A673 (cell line): ENCODE results near the gene TCP11. TPM values are rescaled to one million over a fixed set of nuclear protein-coding genes. Genes with fewer than 3 reads are reported as not detected.

Experiments
- BruUV-seq: library from RNA; stranded (reverse); fragments of 400-500 nt; replicated peaks from 2 replicates; lab custom pipeline; 2021; lab: Mats Ljungman, UMichigan
- CTCF ChIA-PET: fragments of 300-600 bp; sonication (Branson Sonifier 250); formaldehyde crosslinking; loops from one replicate; lab custom pipeline; 2022; ENCODE audit warnings: antibody characterized with exemption; lab: Charles Lee
- POLR2A ChIA-PET: fragments of 300-600 bp; sonication (Branson Sonifier 250); formaldehyde crosslinking; loops from one replicate; lab custom pipeline; 2022; ENCODE audit warnings: antibody characterized with exemption; ENCODE audit not compliant: low non-redundant PET; lab: Charles Lee
- DNase-seq: peaks from one replicate; pipeline ENCODE4 v3.0.0-alpha.2; 2015; ENCODE audit warnings: low spot score
- H3K27ac ChIP-seq: fragments of 200-600 bp; sonication (generic); 2 replicates; pipeline ENCODE4 v1.5.1; 2016; ENCODE audit warnings: mixed run types, low read depth, mild to moderate bottlenecking, mixed read lengths, antibody characterized with exemption, low read length; ENCODE audit not compliant: poor library complexity, severe bottlenecking
- H3K27me3 ChIP-seq: fragments of 200-600 bp; sonication (generic); replicated peaks from 2 replicates; pipeline ENCODE4 v1.6.1; 2017; ENCODE audit warnings: mixed run types, low read depth, mild to moderate bottlenecking, mixed read lengths, antibody characterized with exemption, low read length; ENCODE audit not compliant: insufficient read depth, poor library complexity
- H3K36me3 ChIP-seq: fragments of 200-600 bp; sonication (generic); 2 replicates; pipeline ENCODE4 v1.6.1; 2016; ENCODE audit warnings: mixed run types, mild to moderate bottlenecking, mixed read lengths, antibody characterized with exemption, low read length; ENCODE audit not compliant: insufficient read depth, poor library complexity, severe bottlenecking
- H3K4me1 ChIP-seq: fragments of 200-600 bp; sonication (generic); 2 replicates; pipeline ENCODE4 v1.6.1; 2017; ENCODE audit warnings: mixed run types, mild to moderate bottlenecking, mixed read lengths, antibody characterized with exemption, low read length; ENCODE audit not compliant: insufficient read depth, poor library complexity, severe bottlenecking
- H3K4me3 ChIP-seq: fragments of 200-600 bp; sonication (generic); 2 replicates; pipeline ENCODE4 v1.5.1; 2016; ENCODE audit warnings: low read depth, mixed run types, mild to moderate bottlenecking, mixed read lengths, low read length; ENCODE audit not compliant: poor library complexity, severe bottlenecking
- H3K9me3 ChIP-seq: fragments of 200-600 bp; sonication (generic); 2 replicates; pipeline ENCODE4 v1.6.1; 2016; ENCODE audit warnings: mixed run types, low read depth, mild to moderate bottlenecking, mixed read lengths, antibody characterized with exemption, low read length; ENCODE audit not compliant: poor library complexity, severe bottlenecking
- EZH2 ChIP-seq: fragments of 200-600 bp; sonication (generic); IDR thresholded peaks from 2 replicates; pipeline ENCODE4 v1.6.1; 2017; ENCODE audit warnings: borderline replicate concordance, low read depth, mild to moderate bottlenecking, mixed read lengths, antibody characterized with exemption, low read length; ENCODE audit not compliant: poor library complexity, severe bottlenecking
- intact Hi-C: fragments of 100-400 bp; cut with micrococcal nuclease; formaldehyde crosslinking; loops from one replicate; pipeline ENCODE4 v1.10.0; 2022; ENCODE audit not compliant: unreplicated experiment
- total RNA-seq: library from RNA; stranded (reverse); gene quantifications from 2 replicates; pipeline ENCODE4 v1.2.3, GENCODE V29; 2021
- TF ChIP-seq, protein P1 (sequence below): fragments of 300-800, 200-600 bp; sonication (generic); conservative IDR thresholded peaks from 2 replicates; pipeline ENCODE4 v1.5.1; 2017; ENCODE audit warnings: low read depth, mild to moderate bottlenecking, antibody characterized with exemption, low read length, moderate library complexity, mixed read lengths

The TCP11 gene
- total RNA-seq, 1 experiment from 2014 or later = not detected

DNA sequence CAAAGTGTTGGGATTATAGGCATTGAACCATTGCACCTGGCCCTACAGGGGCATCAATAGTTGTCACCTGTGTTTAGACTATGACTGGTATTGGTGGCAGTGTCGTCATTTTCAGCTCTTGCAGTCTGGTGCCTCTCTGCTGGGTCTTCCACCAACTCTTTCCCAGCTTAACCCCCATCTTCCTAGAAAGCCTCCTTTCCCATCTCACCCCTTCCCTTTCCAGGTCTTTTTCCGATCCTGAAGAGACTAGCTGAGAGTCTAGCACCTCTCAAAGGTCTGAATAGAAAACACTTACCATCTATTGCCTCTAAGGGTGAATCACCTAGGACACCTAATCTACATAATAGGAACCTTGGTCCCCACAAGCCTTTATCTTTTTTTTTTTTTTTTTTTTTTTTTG lies 71.0 kb downstream of the TCP11 start:
- Histone ChIP-seq H3K27ac (no peak overlapping the region), H3K9me3 (no peaks in the 10 kb centered on the region), H3K4me1 (no peaks in the 10 kb centered on the region), H3K27me3 (no peaks in the 10 kb centered on the region), H3K4me3 (no peak overlapping the region), H3K36me3 (no peaks in the 10 kb centered on the region)
- DNase-seq = no peak
- BruUV-seq = no TSS peak
- POLR2A ChIA-PET = interaction anchor here (0.6 kb wide), 1 partner anchor 836 kb away, joined by 3 read pairs; no protein-coding TSS in a partner anchor
- intact Hi-C loops = no loop called here
- CTCF ChIA-PET = no interaction called here
- TF ChIP-seq EZH2 = no peak
- TF ChIP-seq, protein P1, sequence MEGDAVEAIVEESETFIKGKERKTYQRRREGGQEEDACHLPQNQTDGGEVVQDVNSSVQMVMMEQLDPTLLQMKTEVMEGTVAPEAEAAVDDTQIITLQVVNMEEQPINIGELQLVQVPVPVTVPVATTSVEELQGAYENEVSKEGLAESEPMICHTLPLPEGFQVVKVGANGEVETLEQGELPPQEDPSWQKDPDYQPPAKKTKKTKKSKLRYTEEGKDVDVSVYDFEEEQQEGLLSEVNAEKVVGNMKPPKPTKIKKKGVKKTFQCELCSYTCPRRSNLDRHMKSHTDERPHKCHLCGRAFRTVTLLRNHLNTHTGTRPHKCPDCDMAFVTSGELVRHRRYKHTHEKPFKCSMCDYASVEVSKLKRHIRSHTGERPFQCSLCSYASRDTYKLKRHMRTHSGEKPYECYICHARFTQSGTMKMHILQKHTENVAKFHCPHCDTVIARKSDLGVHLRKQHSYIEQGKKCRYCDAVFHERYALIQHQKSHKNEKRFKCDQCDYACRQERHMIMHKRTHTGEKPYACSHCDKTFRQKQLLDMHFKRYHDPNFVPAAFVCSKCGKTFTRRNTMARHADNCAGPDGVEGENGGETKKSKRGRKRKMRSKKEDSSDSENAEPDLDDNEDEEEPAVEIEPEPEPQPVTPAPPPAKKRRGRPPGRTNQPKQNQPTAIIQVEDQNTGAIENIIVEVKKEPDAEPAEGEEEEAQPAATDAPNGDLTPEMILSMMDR = no peak

DNA sequence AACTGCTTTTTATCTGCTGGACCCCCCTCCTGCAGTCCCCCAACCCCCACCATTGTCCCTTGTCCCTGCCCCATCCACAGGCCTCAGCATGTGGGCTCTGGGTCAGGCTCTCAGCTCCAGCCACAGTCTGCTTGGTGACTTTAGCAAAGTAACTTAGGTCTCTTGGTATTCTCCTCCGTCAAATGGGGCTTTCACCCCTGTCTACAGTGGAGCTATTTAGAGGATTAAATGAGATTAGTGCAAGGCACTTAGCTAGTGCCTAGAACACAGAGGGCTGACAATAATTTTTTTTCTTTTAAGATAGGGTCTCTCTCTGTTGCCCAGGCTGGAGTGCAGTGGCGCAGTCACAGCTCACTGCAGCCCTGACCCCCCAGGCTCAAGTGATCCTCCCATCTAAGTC lies 71.9 kb downstream of the TCP11 start:
- TF ChIP-seq, protein P1 = no peak
- no peak for TF ChIP-seq EZH2
- no TSS peak for BruUV-seq
- intact Hi-C loops = no loop called here

DNA sequence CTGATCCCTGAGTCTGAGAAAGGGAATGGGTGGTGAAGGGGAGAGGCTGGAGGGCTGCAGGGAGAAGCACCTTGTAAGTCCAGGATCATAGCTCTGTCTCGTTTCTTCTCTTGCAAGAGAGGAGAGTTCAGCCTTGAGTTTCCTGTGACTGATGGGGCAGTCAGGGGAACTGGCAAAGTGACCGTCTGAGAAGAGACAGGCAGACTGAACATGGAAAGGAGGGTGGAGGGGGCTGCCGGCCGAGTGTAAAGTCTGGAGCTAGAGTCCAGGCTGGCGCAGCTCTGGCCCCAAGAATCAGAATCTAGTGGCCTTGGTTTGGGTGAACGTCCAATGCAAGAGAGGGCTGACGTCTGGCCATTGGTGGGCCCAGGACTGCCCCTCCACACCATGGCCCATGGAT lies 72.5 kb downstream of the TCP11 start:
- H3K9me3 ChIP-seq = no peaks in the 10 kb centered on the region
- ChIA-PET POLR2A (interaction anchor here (0.6 kb wide), 1 partner anchor 249 kb away, joined by 3 read pairs; no protein-coding TSS in a partner anchor), CTCF (no interaction called here)
- H3K27ac ChIP-seq = no peak overlapping the region
- BruUV-seq = no TSS peak
- no peaks in the 10 kb centered on the region for H3K27me3 ChIP-seq
- intact Hi-C loops = no loop called here
- no peaks in the 10 kb centered on the region for H3K4me1 ChIP-seq
- no peak overlapping the region for H3K4me3 ChIP-seq
- H3K36me3 ChIP-seq = no peaks in the 10 kb centered on the region
- DNase-seq = no peak
- TF ChIP-seq, protein P1 = no peak
- no peak for TF ChIP-seq EZH2

More for the DNA sequence above, 71.9 kb downstream of the TCP11 start:
- no peak for DNase-seq
- H3K27ac ChIP-seq = no peak overlapping the region
- POLR2A ChIA-PET = interaction anchor here (0.6 kb wide), 1 partner anchor 837 kb away, joined by 3 read pairs; no protein-coding TSS in a partner anchor
- CTCF ChIA-PET = no interaction called here
- no peaks in the 10 kb centered on the region for H3K9me3 ChIP-seq
- no peaks in the 10 kb centered on the region for H3K27me3 ChIP-seq
- H3K4me1 ChIP-seq = no peaks in the 10 kb centered on the region
- H3K4me3 ChIP-seq = no peak overlapping the region
- H3K36me3 ChIP-seq = no peaks in the 10 kb centered on the region
